Ascending aorta (tissue), 2 donors: ENCODE data around the gene KRTAP9-6. TPM values are rescaled to one million over a fixed set of nuclear protein-coding genes. Genes with fewer than 3 reads are reported as not detected.

ENCODE experiments used
- DNase-seq, 2 donors: peaks; one replicate each; pipeline ENCODE4 v3.0.0-alpha.2; 2019; ENCODE audit warnings: low spot score in 2 of 2
- H3K27ac ChIP-seq, 2 donors: fragments of 200-600 bp; sonication (generic); one replicate each; pipeline ENCODE4 v1.5.1; 2016 to 2017; ENCODE audit warnings: mild to moderate bottlenecking in 1 of 2
- H3K27me3 ChIP-seq: fragments of 200-600 bp; sonication (generic); one replicate; pipeline ENCODE4 v1.5.1; 2017
- H3K36me3 ChIP-seq, 2 donors: fragments of 200-600 bp; sonication (generic); one replicate each; pipeline ENCODE4 v1.5.1; 2016
- H3K4me1 ChIP-seq, 2 donors: fragments of 200-600 bp; sonication (generic); one replicate each; pipeline ENCODE4 v1.5.1; 2016 to 2017; ENCODE audit warnings: mild to moderate bottlenecking in 1 of 2
- H3K4me3 ChIP-seq, 2 donors: fragments of 200-600 bp; sonication (generic); one replicate each; pipeline ENCODE4 v1.5.1; 2016 to 2017; ENCODE audit warnings: mild to moderate bottlenecking in 1 of 2
- H3K9me3 ChIP-seq, 2 donors: fragments of 200-600 bp; sonication (generic); one replicate each; pipeline ENCODE4 v1.5.1; 2016
- intact Hi-C: fragments of 100-400 bp; cut with DNase I; formaldehyde crosslinking; loops from one replicate; pipeline ENCODE4 v1.15.1; 2023
- total RNA-seq: library from RNA; depleted of rRNA; stranded (reverse); fragments of >200 nt; gene quantifications from one replicate; pipeline ENCODE4 v1.1.0, GENCODE V29; 2016
- TF ChIP-seq, protein P1 (sequence below), 3 experiments: fragments of 200-600 bp in 2 of 3; fragments of 450-650 bp in 1 of 3; sonication (generic) in 2 of 3; IDR thresholded peaks; one replicate each; pipeline ENCODE4 v1.5.1; 2016 to 2019; ENCODE audit warnings: antibody characterized with exemption in 3 of 3, mild to moderate bottlenecking in 1 of 3, moderate library complexity in 1 of 3

The KRTAP9-6 gene
- total RNA-seq, 1 donor from 2014 or later: not detected

DNA sequence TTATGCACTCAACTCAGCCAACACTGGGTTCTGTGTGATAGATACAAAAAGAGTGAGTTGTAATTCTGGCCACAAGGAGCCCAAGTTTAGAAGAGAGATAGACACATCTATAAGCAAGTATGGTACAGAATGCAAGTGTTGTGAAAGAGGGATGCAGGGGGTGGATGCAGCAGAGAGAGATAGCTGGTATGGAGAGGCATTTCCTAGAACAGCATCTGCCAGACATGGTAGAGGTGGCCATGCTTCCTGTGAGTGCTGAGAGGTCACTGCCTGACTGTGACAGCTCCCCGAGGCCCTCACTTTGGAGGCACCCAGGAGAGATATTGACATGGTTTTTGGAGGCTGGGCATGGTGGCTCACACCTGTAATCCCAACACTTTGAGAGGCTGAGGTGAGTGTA, 45.9 kb downstream of the KRTAP9-6 start:
- no peaks in the 10 kb centered on the region for H3K36me3 ChIP-seq
- intact Hi-C loops: loop anchor here (10.0 kb wide), 1 partner anchor 314 kb away; the partner anchor contains the start of gene KRT17
- TF ChIP-seq, protein P1, sequence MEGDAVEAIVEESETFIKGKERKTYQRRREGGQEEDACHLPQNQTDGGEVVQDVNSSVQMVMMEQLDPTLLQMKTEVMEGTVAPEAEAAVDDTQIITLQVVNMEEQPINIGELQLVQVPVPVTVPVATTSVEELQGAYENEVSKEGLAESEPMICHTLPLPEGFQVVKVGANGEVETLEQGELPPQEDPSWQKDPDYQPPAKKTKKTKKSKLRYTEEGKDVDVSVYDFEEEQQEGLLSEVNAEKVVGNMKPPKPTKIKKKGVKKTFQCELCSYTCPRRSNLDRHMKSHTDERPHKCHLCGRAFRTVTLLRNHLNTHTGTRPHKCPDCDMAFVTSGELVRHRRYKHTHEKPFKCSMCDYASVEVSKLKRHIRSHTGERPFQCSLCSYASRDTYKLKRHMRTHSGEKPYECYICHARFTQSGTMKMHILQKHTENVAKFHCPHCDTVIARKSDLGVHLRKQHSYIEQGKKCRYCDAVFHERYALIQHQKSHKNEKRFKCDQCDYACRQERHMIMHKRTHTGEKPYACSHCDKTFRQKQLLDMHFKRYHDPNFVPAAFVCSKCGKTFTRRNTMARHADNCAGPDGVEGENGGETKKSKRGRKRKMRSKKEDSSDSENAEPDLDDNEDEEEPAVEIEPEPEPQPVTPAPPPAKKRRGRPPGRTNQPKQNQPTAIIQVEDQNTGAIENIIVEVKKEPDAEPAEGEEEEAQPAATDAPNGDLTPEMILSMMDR (IDR thresholded peaks at IDR 0.05): no peak

DNA sequence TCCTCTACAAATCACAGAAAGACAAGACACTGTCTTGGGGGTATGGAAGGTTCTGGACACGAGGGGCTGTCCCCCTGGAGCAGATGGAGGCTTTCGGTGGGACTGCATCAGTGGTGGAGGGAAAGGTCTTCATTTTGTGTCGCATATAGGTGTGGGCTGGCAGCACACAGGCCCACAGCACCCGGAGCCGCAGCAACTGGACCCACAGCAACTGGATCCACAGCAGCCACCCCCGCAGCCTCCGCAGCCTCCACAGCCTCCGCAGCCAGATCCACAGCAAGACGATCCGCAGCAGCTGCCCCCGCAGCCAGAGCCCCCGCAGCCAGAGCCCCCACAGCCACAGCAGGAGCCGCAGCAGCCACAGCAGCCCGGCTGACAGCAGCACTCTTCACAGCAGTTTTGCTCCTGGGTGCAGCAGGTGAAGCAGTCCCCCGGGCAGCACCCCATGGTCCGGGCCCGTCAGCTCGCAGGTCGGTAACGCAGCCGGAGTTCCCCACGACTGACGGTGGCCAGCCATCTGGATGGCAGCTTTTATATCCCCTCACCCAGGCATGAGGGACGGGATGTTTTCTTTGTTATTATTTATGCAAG, 50.1 kb downstream of the KRTAP9-6 start, which contains the start of gene KRTAP17-1:
Gene KRTAP17-1, minus strand, starts transcription at position 507 of the 591 bp plus-strand sequence. Its CDS starts 60 bp downstream, at position 447.
- Histone ChIP-seq H3K9me3 (peaks cover 0 to 4% of the 10 kb centered on the region in 2 donors), H3K4me3 (no peak within 1 kb of the TSS), H3K27me3 (no peaks in the 10 kb centered on the region), H3K27ac (no peak within 1 kb of the TSS), H3K36me3 (no peaks in the 10 kb centered on the region), H3K4me1 (no peaks in the 10 kb centered on the region)
- DNase-seq: no peak
- intact Hi-C loops: loop anchor here (10.0 kb wide), 1 partner anchor 310 kb away; the partner anchor contains the start of gene KRT17
- TF ChIP-seq, protein P1 (IDR thresholded peaks at IDR 0.05): no peak

More for the DNA sequence above, 45.9 kb downstream of the KRTAP9-6 start:
- Histone ChIP-seq H3K27ac (no peak overlapping the region), H3K9me3 (no peaks in the 10 kb centered on the region), H3K27me3 (no peaks in the 10 kb centered on the region), H3K4me1 (no peaks in the 10 kb centered on the region), H3K4me3 (no peak overlapping the region)
- no peak for DNase-seq

Other genes starting within 250 kb of the KRTAP9-6 start
- not detected for gene KRTAP1-5, start 238.2 kb upstream of the KRTAP9-6 start, total RNA-seq
- not detected for gene KRTAP1-4, start 235.2 kb upstream of the KRTAP9-6 start, total RNA-seq
- gene KRTAP1-3, start 230.5 kb upstream of the KRTAP9-6 start, total RNA-seq: not detected
- not detected for gene KRTAP1-1, start 223.9 kb upstream of the KRTAP9-6 start, total RNA-seq
- not detected for gene KRTAP2-1, start 218.1 kb upstream of the KRTAP9-6 start, total RNA-seq
- not detected for gene KRTAP2-2, start 210.1 kb upstream of the KRTAP9-6 start, total RNA-seq
- not detected for gene KRTAP2-3, start 205.3 kb upstream of the KRTAP9-6 start, total RNA-seq
- gene KRTAP2-4, start 199.5 kb upstream of the KRTAP9-6 start, total RNA-seq: not detected
- gene KRTAP4-7, start 181.2 kb upstream of the KRTAP9-6 start, total RNA-seq: not detected
- not detected for gene KRTAP4-8, start 167.2 kb upstream of the KRTAP9-6 start, total RNA-seq
- not detected for gene KRTAP4-16, start 163.2 kb upstream of the KRTAP9-6 start, total RNA-seq
- gene KRTAP4-9, start 160.0 kb upstream of the KRTAP9-6 start, total RNA-seq: not detected
- not detected for gene KRTAP4-11, start 147.0 kb upstream of the KRTAP9-6 start, total RNA-seq
- not detected for gene KRTAP4-12, start 141.2 kb upstream of the KRTAP9-6 start, total RNA-seq
- not detected for gene KRTAP4-6, start 124.8 kb upstream of the KRTAP9-6 start, total RNA-seq
- gene KRTAP4-5, start 115.6 kb upstream of the KRTAP9-6 start, total RNA-seq: not detected
- not detected for gene KRTAP4-4, start 104.6 kb upstream of the KRTAP9-6 start, total RNA-seq
- gene KRTAP4-3, start 97.2 kb upstream of the KRTAP9-6 start, total RNA-seq: not detected
- not detected for gene KRTAP4-2, start 87.2 kb upstream of the KRTAP9-6 start, total RNA-seq
- gene KRTAP4-1, start 80.5 kb upstream of the KRTAP9-6 start, total RNA-seq: not detected
- gene KRTAP9-1, start 75.5 kb upstream of the KRTAP9-6 start, total RNA-seq: not detected
- not detected for gene KRTAP9-2, start 38.7 kb upstream of the KRTAP9-6 start, total RNA-seq
- not detected for gene KRTAP9-3, start 32.9 kb upstream of the KRTAP9-6 start, total RNA-seq
- gene KRTAP9-8, start 27.4 kb upstream of the KRTAP9-6 start, total RNA-seq: not detected
- not detected for gene KRTAP9-4, start 15.7 kb upstream of the KRTAP9-6 start, total RNA-seq
- gene KRTAP9-9, start 10.0 kb upstream of the KRTAP9-6 start, total RNA-seq: not detected
- gene KRTAP9-7, start 10.3 kb downstream of the KRTAP9-6 start, total RNA-seq: not detected
- gene KRTAP29-1, start 37.5 kb downstream of the KRTAP9-6 start, total RNA-seq: not detected
- not detected for gene KRTAP16-1, start 43.9 kb downstream of the KRTAP9-6 start, total RNA-seq
- gene KRTAP17-1, start 50.3 kb downstream of the KRTAP9-6 start, total RNA-seq: not detected
- gene KRT33A, start 85.5 kb downstream of the KRTAP9-6 start, total RNA-seq: not detected
- not detected for gene KRT33B, start 104.4 kb downstream of the KRTAP9-6 start, total RNA-seq
- gene KRT34, start 116.9 kb downstream of the KRTAP9-6 start, total RNA-seq: not detected
- gene KRT31, start 132.2 kb downstream of the KRTAP9-6 start, total RNA-seq: not detected
- not detected for gene KRT37, start 159.2 kb downstream of the KRTAP9-6 start, total RNA-seq
- gene KRT38, start 175.6 kb downstream of the KRTAP9-6 start, total RNA-seq: not detected
- gene KRT32, start 202.0 kb downstream of the KRTAP9-6 start, total RNA-seq: not detected
- gene KRT35, start 215.8 kb downstream of the KRTAP9-6 start, total RNA-seq: not detected
- gene KRT36, start 224.5 kb downstream of the KRTAP9-6 start, total RNA-seq: not detected
- gene KRT13, start 240.2 kb downstream of the KRTAP9-6 start, total RNA-seq: 1.9 TPM